ENCODE measurements around the gene CCT8.

DNA sequence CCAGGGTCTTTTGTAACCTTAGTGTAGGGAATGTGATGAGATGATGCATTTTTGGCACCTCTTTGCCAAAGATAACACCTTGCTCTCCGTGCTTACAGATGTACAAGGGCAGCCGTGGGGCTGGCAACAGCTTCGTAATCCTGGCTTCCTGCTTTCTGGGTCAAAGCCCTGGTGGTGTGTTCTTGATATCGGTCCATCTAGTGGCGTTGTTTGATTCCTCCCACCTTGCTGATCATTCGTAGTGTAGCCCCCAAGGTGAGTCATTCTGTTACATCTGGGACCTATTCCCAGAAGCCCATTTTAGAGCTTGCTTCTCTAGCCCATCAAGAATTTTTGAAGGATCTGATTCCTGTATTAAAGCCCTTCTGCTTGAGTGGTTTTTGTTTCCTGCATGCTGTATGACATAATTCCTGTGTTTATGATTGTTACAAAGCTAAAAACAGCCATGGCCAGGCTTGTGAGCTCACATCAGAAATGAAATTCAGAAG is 7.0 kb upstream of the CCT8 start:
- TF ChIP-seq CTCF (IDR thresholded peaks at IDR 0.05), result no peak
- TF ChIP-seq EZH2 (IDR thresholded peaks at IDR 0.05; ENCODE audit: borderline replicate concordance, insufficient read depth, low read depth, low read length, poor library complexity, severe bottlenecking), result no peak
